ENCODE measurements around the gene THAP8.

DNA sequence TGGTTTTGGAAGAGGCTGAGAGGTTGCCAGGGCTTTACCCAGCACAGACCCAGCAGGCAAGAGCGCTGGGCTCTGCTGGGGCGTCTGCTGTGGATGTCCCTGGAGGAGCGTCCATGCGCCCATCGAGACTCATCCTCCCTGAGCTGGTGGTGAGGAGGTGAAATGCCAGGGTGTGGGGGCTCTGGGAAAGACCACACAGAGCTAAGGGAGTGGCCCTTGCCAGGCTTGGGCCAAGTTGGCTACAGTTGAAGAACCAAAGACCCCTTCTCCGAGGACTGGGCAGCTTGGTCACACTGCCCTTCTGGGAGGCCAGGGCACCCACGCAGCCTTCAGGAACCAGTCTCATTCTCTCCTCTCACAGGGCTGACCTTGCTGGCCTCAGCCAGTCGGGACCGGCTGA lies 32.2 kb upstream of the THAP8 start:
- TF ChIP-seq EZH2 (IDR thresholded peaks at IDR 0.05) (no peak), POLR2AphosphoS5 (IDR thresholded peaks at IDR 0.05; ENCODE audit: borderline replicate concordance, low read depth, low read length) (no peak), FOXP2 (optimal IDR thresholded peaks at IDR 0.05; ENCODE audit: control extremely low read depth, extremely low read length, insufficient read depth) (no peak)

All from SK-N-MC (cell line).